Coronary artery (tissue), 2 donors: ENCODE results near the gene PIK3C3.

Source experiments
- DNase-seq: peaks from one replicate; pipeline ENCODE4 v3.0.0-alpha.2; 2017; ENCODE audit warnings: low spot score
- H3K27ac ChIP-seq, 2 donors: fragments of 200-600 bp; sonication (generic); one replicate each; pipeline ENCODE4 v1.5.1; 2016 to 2019
- H3K4me3 ChIP-seq: fragments of 200-600 bp; sonication (generic); 2 replicates; pipeline ENCODE4 v1.5.1; 2016; ENCODE audit warnings: mild to moderate bottlenecking, moderate library complexity
- CTCF ChIP-seq: fragments of 200-600 bp; sonication (generic); IDR thresholded peaks from one replicate; pipeline ENCODE4 v1.5.1; 2019; ENCODE audit warnings: antibody characterized with exemption

PIK3C3 gene

GRCh38 chr18:41939326-41939725 lies 15.7 kb upstream of the PIK3C3 start:
- Histone ChIP-seq H3K27ac (no peak overlapping the region), H3K4me3 (no peak overlapping the region)
- TF ChIP-seq CTCF = no peak
- no peak for DNase-seq

- Histone ChIP-seq H3K27ac (no peak overlapping the region), H3K4me3 (no peak overlapping the region)
- TF ChIP-seq CTCF = no peak
- DNase-seq = no peak
Observed at GRCh38 chr18:41940506-41941215, 14.4 kb upstream of the PIK3C3 start.

GRCh38 chr18:41942254-41942653 lies 12.8 kb upstream of the PIK3C3 start:
- no peak overlapping the region for H3K27ac ChIP-seq
- H3K4me3 ChIP-seq = no peak overlapping the region
- TF ChIP-seq CTCF = no peak

GRCh38 chr18:41948544-41949110 lies 6.4 kb upstream of the PIK3C3 start:
- Histone ChIP-seq H3K4me3 (no peak overlapping the region), H3K27ac (no peak overlapping the region)
- TF ChIP-seq CTCF = no peak
- DNase-seq = no peak

More at GRCh38 chr18:41942254-41942653, 12.8 kb upstream of the PIK3C3 start:
- no peak for DNase-seq

- Histone ChIP-seq H3K27ac (no peak overlapping the region), H3K4me3 (no peak overlapping the region)
- DNase-seq = no peak
- TF ChIP-seq CTCF = no peak
Observed at GRCh38 chr18:41949206-41949920, 5.7 kb upstream of the PIK3C3 start.

- no peak for DNase-seq
- peak overlapping the region; percentile 84 for H3K4me3 ChIP-seq
- peak overlapping the region in 1 of 2 donors; percentile 62 for H3K27ac ChIP-seq
- no peak for TF ChIP-seq CTCF
Observed at GRCh38 chr18:41955688-41956087, 654 bp downstream of the PIK3C3 start.

GRCh38 chr18:41959045-41959444 lies 4.0 kb downstream of the PIK3C3 start:
- TF ChIP-seq CTCF = no peak
- no peak overlapping the region for H3K27ac ChIP-seq
- DNase-seq = no peak
- H3K4me3 ChIP-seq = no peak overlapping the region
